Effector memory CD8-positive, alpha-beta T cell (primary cell): ENCODE results near the gene KCNK15.

Source experiments
- ATAC-seq: fragments of 150-1000 bp; cut with Tn5 transposase; replicated peaks from 2 replicates; pipeline ENCODE4 v1.10.0; 2021; ENCODE audit warnings: mild to moderate bottlenecking, moderate library complexity
- DNase-seq, 3 experiments: peaks; one replicate each; pipeline ENCODE4 v3.0.0; 2021
- H3K27ac Mint-ChIP-seq, 2 donors: one replicate each; pipeline ENCODE4 v1.8.0; 2022; ENCODE audit warnings: mild to moderate bottlenecking in 2 of 2, mixed read lengths in 2 of 2, moderate library complexity in 2 of 2
- H3K27me3 Mint-ChIP-seq, 2 donors: one replicate each; pipeline ENCODE4 v1.8.0; 2022; ENCODE audit warnings: mixed read lengths in 2 of 2
- H3K36me3 Mint-ChIP-seq: one replicate; pipeline ENCODE4 v1.8.0; 2022; ENCODE audit warnings: mild to moderate bottlenecking, moderate library complexity, mixed read lengths; ENCODE audit not compliant: insufficient read depth
- H3K4me1 Mint-ChIP-seq, 2 donors: one replicate each; pipeline ENCODE4 v1.8.0; 2022; ENCODE audit warnings: low read depth in 2 of 2, mixed read lengths in 2 of 2
- H3K4me3 Mint-ChIP-seq, 2 donors: one replicate each; pipeline ENCODE4 v1.8.0; 2022; ENCODE audit warnings: mild to moderate bottlenecking in 2 of 2, mixed read lengths in 2 of 2, moderate library complexity in 2 of 2
- H3K9me3 Mint-ChIP-seq, 2 donors: one replicate each; pipeline ENCODE4 v1.8.0; 2022; ENCODE audit warnings: mixed read lengths in 2 of 2

Gene KCNK15

GRCh38 chr20:44706301-44707017 is 39.2 kb upstream of the KCNK15 start:
- no peak for DNase-seq
- H3K27me3 Mint-ChIP-seq: peaks cover 11 to 25% of the 10 kb centered on the region in 2 donors
- H3K36me3 Mint-ChIP-seq: peaks cover 4% of the 10 kb centered on the region
- H3K27ac Mint-ChIP-seq: no peak overlapping the region
- H3K4me3 Mint-ChIP-seq: no peak overlapping the region
- no peaks in the 10 kb centered on the region for H3K9me3 Mint-ChIP-seq
- ATAC-seq: no peak
- no peaks in the 10 kb centered on the region for H3K4me1 Mint-ChIP-seq

GRCh38 chr20:44707018-44707579 is 38.6 kb upstream of the KCNK15 start:
- H3K36me3 Mint-ChIP-seq: peaks cover 4% of the 10 kb centered on the region
- H3K27me3 Mint-ChIP-seq: peaks cover 18 to 25% of the 10 kb centered on the region in 2 donors
- no peak overlapping the region for H3K27ac Mint-ChIP-seq
- H3K4me3 Mint-ChIP-seq: no peak overlapping the region
- ATAC-seq: no peak
- H3K9me3 Mint-ChIP-seq: no peaks in the 10 kb centered on the region
- no peaks in the 10 kb centered on the region for H3K4me1 Mint-ChIP-seq
- DNase-seq: no peak

- Mint-ChIP-seq H3K36me3 (no peaks in the 10 kb centered on the region), H3K27ac (no peak overlapping the region)
- ATAC-seq: no peak
Measured at GRCh38 chr20:44709380-44709779, 36.3 kb upstream of the KCNK15 start.

GRCh38 chr20:44709797-44710196 is 35.9 kb upstream of the KCNK15 start:
- Mint-ChIP-seq H3K9me3 (no peaks in the 10 kb centered on the region), H3K27me3 (peaks cover 21 to 23% of the 10 kb centered on the region in 2 donors), H3K4me3 (no peak overlapping the region), H3K4me1 (peaks cover 0 to 2% of the 10 kb centered on the region in 2 donors), H3K27ac (no peak overlapping the region), H3K36me3 (no peaks in the 10 kb centered on the region)
- ATAC-seq (no peak), DNase-seq (no peak)

More at GRCh38 chr20:44709380-44709779, 36.3 kb upstream of the KCNK15 start:
- peaks cover 19 to 20% of the 10 kb centered on the region in 2 donors for H3K27me3 Mint-ChIP-seq
- no peak overlapping the region for H3K4me3 Mint-ChIP-seq
- DNase-seq: no peak
- H3K4me1 Mint-ChIP-seq: peaks cover 0 to 2% of the 10 kb centered on the region in 2 donors
- H3K9me3 Mint-ChIP-seq: no peaks in the 10 kb centered on the region

- Mint-ChIP-seq H3K27me3 (peaks cover 21 to 23% of the 10 kb centered on the region in 2 donors), H3K9me3 (no peaks in the 10 kb centered on the region), H3K36me3 (no peaks in the 10 kb centered on the region), H3K27ac (no peak overlapping the region), H3K4me3 (no peak overlapping the region), H3K4me1 (peaks cover 0 to 2% of the 10 kb centered on the region in 2 donors)
- DNase-seq (no peak), ATAC-seq (no peak)
Measured at GRCh38 chr20:44711237-44711636, 34.4 kb upstream of the KCNK15 start.

GRCh38 chr20:44714102-44714700 is 31.5 kb upstream of the KCNK15 start:
- no peak for ATAC-seq
- H3K27me3 Mint-ChIP-seq: peaks cover 21 to 23% of the 10 kb centered on the region in 2 donors
- H3K4me1 Mint-ChIP-seq: peaks cover 0 to 2% of the 10 kb centered on the region in 2 donors
- no peaks in the 10 kb centered on the region for H3K9me3 Mint-ChIP-seq
- H3K27ac Mint-ChIP-seq: no peak overlapping the region
- H3K4me3 Mint-ChIP-seq: no peak overlapping the region
- no peak for DNase-seq
- no peaks in the 10 kb centered on the region for H3K36me3 Mint-ChIP-seq

- Mint-ChIP-seq H3K36me3 (no peaks in the 10 kb centered on the region), H3K4me3 (no peak within 1 kb of the TSS), H3K27me3 (peaks cover 21 to 25% of the 10 kb centered on the region in 2 donors), H3K9me3 (no peaks in the 10 kb centered on the region), H3K27ac (no peak within 1 kb of the TSS), H3K4me1 (peaks cover 0 to 2% of the 10 kb centered on the region in 2 donors)
- DNase-seq (no peak), ATAC-seq (no peak)
Measured at GRCh38 chr20:44714701-44715498, 30.8 kb upstream of the KCNK15 start, which contains the start of gene CCN5. TSS of gene CCN5 (plus strand) at chr20:44715369. CDS start at chr20:44715391, 22 bp downstream.

- no peak for ATAC-seq
- Mint-ChIP-seq H3K27ac (no peak overlapping the region), H3K9me3 (no peaks in the 10 kb centered on the region), H3K4me1 (peaks cover 0 to 2% of the 10 kb centered on the region in 2 donors), H3K27me3 (peaks cover 21 to 32% of the 10 kb centered on the region in 2 donors), H3K4me3 (no peak overlapping the region), H3K36me3 (no peaks in the 10 kb centered on the region)
- DNase-seq: no peak
Measured at GRCh38 chr20:44715499-44716308, 30.0 kb upstream of the KCNK15 start.

GRCh38 chr20:44716309-44717106 is 29.2 kb upstream of the KCNK15 start:
- DNase-seq (no peak), ATAC-seq (no peak)
- peaks cover 0 to 2% of the 10 kb centered on the region in 2 donors for H3K4me1 Mint-ChIP-seq
- no peak overlapping the region for H3K27ac Mint-ChIP-seq
- H3K27me3 Mint-ChIP-seq: peaks cover 18 to 27% of the 10 kb centered on the region in 2 donors
- no peaks in the 10 kb centered on the region for H3K36me3 Mint-ChIP-seq
- H3K4me3 Mint-ChIP-seq: no peak overlapping the region
- no peaks in the 10 kb centered on the region for H3K9me3 Mint-ChIP-seq

GRCh38 chr20:44717986-44718385 is 27.7 kb upstream of the KCNK15 start:
- Mint-ChIP-seq H3K4me1 (peaks cover 0 to 2% of the 10 kb centered on the region in 2 donors), H3K36me3 (no peaks in the 10 kb centered on the region), H3K27ac (no peak overlapping the region), H3K4me3 (no peak overlapping the region), H3K27me3 (peaks cover 10 to 23% of the 10 kb centered on the region in 2 donors), H3K9me3 (no peaks in the 10 kb centered on the region)
- no peak for DNase-seq
- no peak for ATAC-seq

GRCh38 chr20:44719841-44720240 is 25.8 kb upstream of the KCNK15 start:
- Mint-ChIP-seq H3K27me3 (peaks cover 0 to 16% of the 10 kb centered on the region in 2 donors), H3K27ac (no peak overlapping the region), H3K4me1 (no peaks in the 10 kb centered on the region), H3K4me3 (no peak overlapping the region), H3K36me3 (no peaks in the 10 kb centered on the region), H3K9me3 (no peaks in the 10 kb centered on the region)
- no peak for ATAC-seq
- DNase-seq: no peak

- Mint-ChIP-seq H3K4me1 (no peaks in the 10 kb centered on the region), H3K27ac (no peak overlapping the region), H3K4me3 (no peak overlapping the region), H3K27me3 (peaks cover 0 to 16% of the 10 kb centered on the region in 2 donors), H3K9me3 (no peaks in the 10 kb centered on the region), H3K36me3 (no peaks in the 10 kb centered on the region)
- DNase-seq (no peak), ATAC-seq (no peak)
Measured at GRCh38 chr20:44720621-44720996, 25.1 kb upstream of the KCNK15 start.
